Right lobe of liver (tissue), 6 donors: ENCODE data around the gene PPIC. TPM values are rescaled to one million over a fixed set of nuclear protein-coding genes. Genes with fewer than 3 reads are reported as not detected.

Source experiments
- ATAC-seq, 4 donors: fragments of 200-7000 bp; cut with Tn5 transposase; one replicate each; pipeline ENCODE4 v1.9.1; 2020; ENCODE audit warnings: mild to moderate bottlenecking in 4 of 4, moderate library complexity in 4 of 4
- DNase-seq, 3 donors: peaks; one replicate each; pipeline ENCODE4 v3.0.0-alpha.2; 2020
- H3K27ac ChIP-seq, 3 donors: fragments of 200-600 bp; one replicate each; pipeline ENCODE4 v1.8.0; 2022
- H3K27me3 ChIP-seq, 2 donors: fragments of 200-600 bp; one replicate each; pipeline ENCODE4 v1.8.0; 2022
- H3K36me3 ChIP-seq, 4 donors: fragments of 200-600 bp; sonication (generic) in 1 of 4; one replicate each; pipeline versions ENCODE4 v1.5.1 to v1.8.0; 2017 to 2022; ENCODE audit warnings: control low read depth in 1 of 4
- H3K4me1 ChIP-seq, 4 donors: fragments of 200-600 bp; sonication (generic) in 1 of 4; one replicate each; pipeline versions ENCODE4 v1.5.1 to v1.8.0; 2017 to 2022; ENCODE audit warnings: control low read depth in 1 of 4
- H3K4me3 ChIP-seq, 3 donors: fragments of 200-600 bp; one replicate each; pipeline ENCODE4 v1.8.0; 2022
- H3K9me3 ChIP-seq, 4 donors: fragments of 200-600 bp; sonication (generic) in 1 of 4; one replicate each; pipeline versions ENCODE4 v1.5.1 to v1.8.0; 2017 to 2022; ENCODE audit warnings: control low read depth in 1 of 4
- POLR2A ChIP-seq: fragments of 450-650 bp; IDR thresholded peaks from one replicate; pipeline ENCODE4 v1.6.1; 2017; ENCODE audit warnings: antibody characterized with exemption, mild to moderate bottlenecking
- WGBS: methylation state at CpG from one replicate; pipeline ENCODE4 v1.1.6; 2018; ENCODE audit warnings: low coverage, low lambda C conversion rate; ENCODE audit not compliant: insufficient coverage; ENCODE audit errors: missing lambda C conversion rate; 5-methylcytosine and 5-hydroxymethylcytosine counted together
- intact Hi-C, 2 donors: fragments of 100-400 bp; cut with DNase I; formaldehyde crosslinking; loops; one replicate each; pipeline versions ENCODE4 v1.11.2 to v1.14.1; 2022
- total RNA-seq, 6 experiments: library from RNA; depleted of rRNA in 2 of 6; stranded (reverse); fragments of >200 nt in 2 of 6; fragmentation: NEBNext Ultra II Directional in 3 of 6; extraction: Animal tissue kit (Norgen Biotek cat#: 25700) in 3 of 6; gene quantifications; one replicate each; pipeline versions ENCODE4 v1.1.0 to v1.2.4, GENCODE V29; 2016 to 2023
- TF ChIP-seq, protein P1 (sequence below), 4 donors: fragments of 200-600 bp in 3 of 4; fragments of 450-650 bp in 1 of 4; IDR thresholded peaks; one replicate each; pipeline versions ENCODE4 v1.5.1 to v1.8.0; 2016 to 2022; ENCODE audit warnings: antibody characterized with exemption in 4 of 4, mild to moderate bottlenecking in 2 of 4
- donor health status: DM: no; HTN: yes; CAD: no.
- donor health status: DM: no; HTN: no; CAD: no.
- donor health status: DM: no; HTN: no; CAD: no.
- donor health status: DM: no; HTN: yes; CAD: no.
- donor health status: DM: no; HTN: yes; CAD: no.

The PPIC gene
- total RNA-seq, 6 experiments from 2014 or later: 9.7 to 21.7 (median 16.9) TPM

GRCh38 chr5:122985006-122985700 lies 51.4 kb downstream of the PPIC start:
- Histone ChIP-seq H3K36me3 (no peaks in the 10 kb centered on the region), H3K9me3 (no peaks in the 10 kb centered on the region), H3K27ac (no peak overlapping the region), H3K4me3 (no peak overlapping the region), H3K27me3 (no peaks in the 10 kb centered on the region), H3K4me1 (peaks cover 0 to 10% (median 3%) of the 10 kb centered on the region in 4 donors)
- no peak for TF ChIP-seq POLR2A
- TF ChIP-seq, protein P1, sequence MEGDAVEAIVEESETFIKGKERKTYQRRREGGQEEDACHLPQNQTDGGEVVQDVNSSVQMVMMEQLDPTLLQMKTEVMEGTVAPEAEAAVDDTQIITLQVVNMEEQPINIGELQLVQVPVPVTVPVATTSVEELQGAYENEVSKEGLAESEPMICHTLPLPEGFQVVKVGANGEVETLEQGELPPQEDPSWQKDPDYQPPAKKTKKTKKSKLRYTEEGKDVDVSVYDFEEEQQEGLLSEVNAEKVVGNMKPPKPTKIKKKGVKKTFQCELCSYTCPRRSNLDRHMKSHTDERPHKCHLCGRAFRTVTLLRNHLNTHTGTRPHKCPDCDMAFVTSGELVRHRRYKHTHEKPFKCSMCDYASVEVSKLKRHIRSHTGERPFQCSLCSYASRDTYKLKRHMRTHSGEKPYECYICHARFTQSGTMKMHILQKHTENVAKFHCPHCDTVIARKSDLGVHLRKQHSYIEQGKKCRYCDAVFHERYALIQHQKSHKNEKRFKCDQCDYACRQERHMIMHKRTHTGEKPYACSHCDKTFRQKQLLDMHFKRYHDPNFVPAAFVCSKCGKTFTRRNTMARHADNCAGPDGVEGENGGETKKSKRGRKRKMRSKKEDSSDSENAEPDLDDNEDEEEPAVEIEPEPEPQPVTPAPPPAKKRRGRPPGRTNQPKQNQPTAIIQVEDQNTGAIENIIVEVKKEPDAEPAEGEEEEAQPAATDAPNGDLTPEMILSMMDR (IDR thresholded peaks at IDR 0.05): no peak
- intact Hi-C loops: no loop called here
- no peak for ATAC-seq
- DNase-seq: no peak
- 82% methylated on average over 4 of the region's 4 CpGs for WGBS

GRCh38 chr5:122984425-122984824 lies 52.1 kb downstream of the PPIC start:
- Histone ChIP-seq H3K36me3 (no peaks in the 10 kb centered on the region), H3K27ac (no peak overlapping the region), H3K27me3 (no peaks in the 10 kb centered on the region), H3K4me3 (no peak overlapping the region), H3K9me3 (no peaks in the 10 kb centered on the region), H3K4me1 (peaks cover 0 to 13% (median 4%) of the 10 kb centered on the region in 4 donors)
- intact Hi-C loops: no loop called here
- no peak for TF ChIP-seq POLR2A
- TF ChIP-seq, protein P1 (IDR thresholded peaks at IDR 0.05): no peak
- DNase-seq (no peak), ATAC-seq (no peak)
- WGBS: 84% methylated on average over 3 of the region's 3 CpGs

DNA sequence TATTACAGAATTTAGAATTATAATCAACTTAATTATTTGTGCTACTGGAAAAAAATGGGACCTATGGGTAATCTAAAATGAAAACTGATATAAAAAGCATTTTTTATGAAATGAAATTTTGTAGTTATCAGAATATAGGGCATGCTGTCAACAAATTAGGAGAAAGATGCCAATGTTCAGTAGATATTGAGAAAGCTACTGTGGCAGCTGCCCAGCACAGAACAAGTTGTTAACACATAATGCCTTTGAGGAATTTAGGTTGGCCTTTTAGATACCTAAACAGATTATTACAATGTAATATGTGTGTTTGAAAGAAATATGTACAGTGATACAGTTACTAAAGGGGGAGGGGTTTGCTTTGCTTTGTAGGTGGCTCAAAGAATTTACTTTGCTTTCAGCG lies 54.1 kb downstream of the PPIC start:
- peak in 2 of 4 donors; percentile 24 to 44 for ATAC-seq
- Histone ChIP-seq H3K4me1 (peaks cover 0 to 21% (median 9%) of the 10 kb centered on the region in 4 donors), H3K4me3 (no peak overlapping the region), H3K36me3 (no peaks in the 10 kb centered on the region), H3K27ac (no peak overlapping the region), H3K9me3 (no peaks in the 10 kb centered on the region), H3K27me3 (no peaks in the 10 kb centered on the region)
- DNase-seq: peak in 1 of 3 donors; percentile 56
- TF ChIP-seq, protein P1 (IDR thresholded peaks at IDR 0.05): no peak
- TF ChIP-seq POLR2A: no peak
- 0% methylated on average over 1 of the region's 1 CpG for WGBS
- intact Hi-C loops: no loop called here

DNA sequence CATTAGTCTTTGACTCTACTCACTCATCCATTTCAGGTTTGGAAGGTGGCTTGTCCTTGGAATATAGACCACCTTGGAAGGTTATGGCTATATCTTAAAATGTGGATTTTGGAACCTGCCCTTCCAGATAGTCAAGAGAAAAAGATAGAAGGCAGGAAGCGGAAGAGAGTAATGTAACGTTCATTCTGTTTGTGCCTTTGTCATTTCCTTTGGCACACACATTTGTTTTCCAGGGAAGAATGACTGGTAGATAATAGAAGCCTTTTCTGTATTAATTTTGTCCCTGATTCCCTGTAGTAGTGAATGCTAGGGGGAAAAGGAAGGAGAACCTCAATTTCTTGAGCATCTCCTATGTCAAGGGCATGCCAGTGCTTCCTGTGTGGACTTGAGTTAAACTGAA lies 54.7 kb downstream of the PPIC start:
- no peak for DNase-seq
- H3K27me3 ChIP-seq: no peaks in the 10 kb centered on the region
- H3K27ac ChIP-seq: no peak overlapping the region
- H3K4me3 ChIP-seq: no peak overlapping the region
- intact Hi-C loops: no loop called here
- 70% methylated on average over 2 of the region's 2 CpGs for WGBS
- H3K36me3 ChIP-seq: no peaks in the 10 kb centered on the region
- H3K9me3 ChIP-seq: no peaks in the 10 kb centered on the region
- no peak for TF ChIP-seq POLR2A
- TF ChIP-seq, protein P1 (IDR thresholded peaks at IDR 0.05): no peak
- peaks cover 0 to 26% (median 9%) of the 10 kb centered on the region in 4 donors for H3K4me1 ChIP-seq
- ATAC-seq: no peak
